ENCODE data around the gene LSG1.

The LSG1 gene

DNA sequence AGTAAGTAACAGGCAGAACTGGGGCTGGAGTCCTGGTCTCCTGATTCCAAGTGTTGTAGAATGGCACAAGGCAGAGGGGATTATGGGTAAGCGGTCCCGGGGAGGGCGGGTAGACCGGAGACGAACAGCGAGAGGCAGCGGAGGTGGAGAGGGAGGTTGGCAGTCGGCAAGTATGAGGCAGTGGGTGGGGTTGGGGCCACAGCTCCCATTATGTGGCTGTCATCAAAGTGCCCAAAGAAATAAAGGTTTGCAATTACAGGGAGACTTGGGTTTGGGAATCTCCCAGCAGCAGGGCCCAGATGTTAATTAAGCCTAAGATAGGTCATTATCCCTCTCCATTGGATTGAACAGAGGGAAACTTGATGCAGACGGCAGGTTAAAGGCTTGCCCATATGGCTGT lies 30.6 kb upstream of the LSG1 start:
- H3K9ac ChIP-seq (ENCODE audit: low read length), result no peak overlapping the region
- H3K4me1 ChIP-seq (ENCODE audit: insufficient read depth, low read length, severe bottlenecking), result no peaks in the 10 kb centered on the region
- no peaks in the 10 kb centered on the region for H3F3A ChIP-seq (ENCODE audit: insufficient read depth, low read length)
- no peak overlapping the region for H3K4me3 ChIP-seq (ENCODE audit: low read depth, low read length, poor library complexity, severe bottlenecking)
- peaks cover 3% of the 10 kb centered on the region; the same call in 1 of the 2 replicates for H3K9me3 ChIP-seq (ENCODE audit: low read length)
- no peak overlapping the region for H3K4me2 ChIP-seq (ENCODE audit: low read length)
- H3K27me3 ChIP-seq (ENCODE audit: insufficient read depth, low read length), result peaks cover 15% of the 10 kb centered on the region
- no peak overlapping the region for H2AFZ ChIP-seq (ENCODE audit: low read length)
- H3K27ac ChIP-seq (ENCODE audit: low read depth, low read length, poor library complexity, severe bottlenecking), result no peak overlapping the region
- no peaks in the 10 kb centered on the region; the same call in 1 of the 2 replicates for H3K36me3 ChIP-seq (ENCODE audit: insufficient read depth, low read length)
- TF ChIP-seq, protein P1, sequence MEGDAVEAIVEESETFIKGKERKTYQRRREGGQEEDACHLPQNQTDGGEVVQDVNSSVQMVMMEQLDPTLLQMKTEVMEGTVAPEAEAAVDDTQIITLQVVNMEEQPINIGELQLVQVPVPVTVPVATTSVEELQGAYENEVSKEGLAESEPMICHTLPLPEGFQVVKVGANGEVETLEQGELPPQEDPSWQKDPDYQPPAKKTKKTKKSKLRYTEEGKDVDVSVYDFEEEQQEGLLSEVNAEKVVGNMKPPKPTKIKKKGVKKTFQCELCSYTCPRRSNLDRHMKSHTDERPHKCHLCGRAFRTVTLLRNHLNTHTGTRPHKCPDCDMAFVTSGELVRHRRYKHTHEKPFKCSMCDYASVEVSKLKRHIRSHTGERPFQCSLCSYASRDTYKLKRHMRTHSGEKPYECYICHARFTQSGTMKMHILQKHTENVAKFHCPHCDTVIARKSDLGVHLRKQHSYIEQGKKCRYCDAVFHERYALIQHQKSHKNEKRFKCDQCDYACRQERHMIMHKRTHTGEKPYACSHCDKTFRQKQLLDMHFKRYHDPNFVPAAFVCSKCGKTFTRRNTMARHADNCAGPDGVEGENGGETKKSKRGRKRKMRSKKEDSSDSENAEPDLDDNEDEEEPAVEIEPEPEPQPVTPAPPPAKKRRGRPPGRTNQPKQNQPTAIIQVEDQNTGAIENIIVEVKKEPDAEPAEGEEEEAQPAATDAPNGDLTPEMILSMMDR (IDR thresholded peaks at IDR 0.05; ENCODE audit: low read length), result no peak
- TF ChIP-seq EZH2 (IDR thresholded peaks at IDR 0.05; ENCODE audit: borderline replicate concordance, low read length), result no peak
- no peaks in the 10 kb centered on the region for H3K9me2 ChIP-seq (ENCODE audit: low read depth, low read length)
- H4K20me1 ChIP-seq (ENCODE audit: insufficient read depth, low read length), result no peaks in the 10 kb centered on the region
- no peaks in the 10 kb centered on the region for H3K79me2 ChIP-seq (ENCODE audit: insufficient read depth, low read length)

DNA sequence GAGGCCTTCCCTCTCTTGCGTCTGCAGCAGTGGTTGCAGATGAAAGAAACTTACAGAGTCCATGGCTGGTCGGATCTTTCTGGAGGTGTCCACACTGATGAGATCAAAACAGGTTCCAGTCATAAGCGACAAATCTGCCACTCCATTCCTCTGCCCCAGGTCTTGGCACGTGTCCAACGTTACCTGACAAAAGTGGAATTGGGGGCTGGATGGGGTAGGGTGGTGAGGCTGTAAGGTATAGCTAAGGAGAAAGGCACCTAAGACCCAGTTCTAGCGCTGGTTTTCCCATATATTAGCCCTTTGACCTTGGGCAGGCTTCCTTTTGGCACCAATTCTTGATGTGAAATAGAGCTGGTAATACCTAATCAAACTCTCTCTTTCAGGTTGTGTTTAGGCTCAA lies 24.7 kb upstream of the LSG1 start:
- no peaks in the 10 kb centered on the region for H4K20me1 ChIP-seq (ENCODE audit: insufficient read depth, low read length)
- H3K36me3 ChIP-seq (ENCODE audit: insufficient read depth, low read length), result no peaks in the 10 kb centered on the region; the same call in 1 of the 2 replicates
- H3K4me1 ChIP-seq (ENCODE audit: insufficient read depth, low read length, severe bottlenecking), result peaks cover 13% of the 10 kb centered on the region
- no peaks in the 10 kb centered on the region for H3K79me2 ChIP-seq (ENCODE audit: insufficient read depth, low read length)
- H3K9me2 ChIP-seq (ENCODE audit: low read depth, low read length), result no peaks in the 10 kb centered on the region
- peaks cover 12% of the 10 kb centered on the region; the same call in 1 of the 2 replicates for H3K27me3 ChIP-seq (ENCODE audit: insufficient read depth, low read length)
- no peak overlapping the region for H3K27ac ChIP-seq (ENCODE audit: low read depth, low read length, poor library complexity, severe bottlenecking)
- H3K9me3 ChIP-seq (ENCODE audit: low read length), result peaks cover 3% of the 10 kb centered on the region; the same call in 1 of the 2 replicates
- peaks cover 2% of the 10 kb centered on the region; the same call in 1 of the 2 replicates for H3F3A ChIP-seq (ENCODE audit: insufficient read depth, low read length)
- H2AFZ ChIP-seq (ENCODE audit: low read length), result no peak overlapping the region
- H3K4me3 ChIP-seq (ENCODE audit: low read depth, low read length, poor library complexity, severe bottlenecking), result no peak overlapping the region
- TF ChIP-seq, protein P1 (IDR thresholded peaks at IDR 0.05; ENCODE audit: low read length), result no peak
- TF ChIP-seq EZH2 (IDR thresholded peaks at IDR 0.05; ENCODE audit: borderline replicate concordance, low read length), result no peak
- H3K9ac ChIP-seq (ENCODE audit: low read length), result no peak overlapping the region
- no peak overlapping the region for H3K4me2 ChIP-seq (ENCODE audit: low read length)

DNA sequence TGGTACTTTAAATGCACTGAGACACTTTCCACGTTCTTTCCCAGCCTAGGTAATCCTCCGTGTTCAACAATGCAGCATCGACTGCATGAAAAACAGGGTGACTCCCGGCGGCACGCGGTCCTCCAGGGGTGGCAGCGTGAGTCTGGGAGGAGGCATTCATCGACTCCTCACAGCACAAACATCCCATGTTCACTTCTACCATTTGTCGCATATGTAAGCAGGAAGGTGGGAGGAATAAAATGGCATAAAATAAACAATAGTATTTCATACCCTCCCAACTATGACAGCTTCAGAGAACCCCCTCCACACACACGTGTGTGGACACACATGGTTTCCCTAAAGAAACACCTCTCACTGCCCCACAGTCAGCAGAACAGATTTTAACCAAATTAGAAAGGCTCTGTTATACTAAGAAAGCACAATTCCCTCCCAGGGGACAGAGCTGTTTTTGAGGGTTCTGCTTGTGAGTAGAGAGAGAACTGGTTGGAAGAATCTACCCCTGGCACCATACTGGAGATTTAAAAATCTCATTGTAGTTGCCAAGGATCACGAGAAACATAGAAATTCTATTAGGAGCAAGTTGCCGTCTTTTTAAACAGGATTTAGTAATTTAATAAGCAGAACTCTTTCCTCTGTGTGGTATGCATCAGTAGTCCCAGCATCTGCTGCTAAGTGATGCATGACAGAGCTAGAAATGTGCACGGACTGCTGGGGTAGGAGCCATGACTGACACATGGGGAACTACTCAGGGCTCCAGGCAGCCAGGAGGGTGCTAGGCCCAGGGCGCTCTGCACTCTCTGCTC lies 19.7 kb upstream of the LSG1 start:
- Histone ChIP-seq H2AFZ (ENCODE audit: low read length) (no peak overlapping the region), H3K4me3 (ENCODE audit: low read depth, low read length, poor library complexity, severe bottlenecking) (peak overlapping the region; percentile 34), H3K4me2 (ENCODE audit: low read length) (peak overlapping the region; percentile 58), H3K79me2 (ENCODE audit: insufficient read depth, low read length) (no peaks in the 10 kb centered on the region), H3K36me3 (ENCODE audit: insufficient read depth, low read length) (no peaks in the 10 kb centered on the region), H3K9ac (ENCODE audit: low read length) (no peak overlapping the region; the same call in 1 of the 2 replicates), H3K27ac (ENCODE audit: low read depth, low read length, poor library complexity, severe bottlenecking) (peak overlapping the region; percentile 83), H3K27me3 (ENCODE audit: insufficient read depth, low read length) (no peaks in the 10 kb centered on the region), H3K9me2 (ENCODE audit: low read depth, low read length) (no peaks in the 10 kb centered on the region), H3F3A (ENCODE audit: insufficient read depth, low read length) (peaks cover 10% of the 10 kb centered on the region), H3K4me1 (ENCODE audit: insufficient read depth, low read length, severe bottlenecking) (peaks cover 61% of the 10 kb centered on the region), H3K9me3 (ENCODE audit: low read length) (no peaks in the 10 kb centered on the region), H4K20me1 (ENCODE audit: insufficient read depth, low read length) (no peaks in the 10 kb centered on the region)
- TF ChIP-seq, protein P1 (IDR thresholded peaks at IDR 0.05; ENCODE audit: low read length), result no peak
- no peak for TF ChIP-seq EZH2 (IDR thresholded peaks at IDR 0.05; ENCODE audit: borderline replicate concordance, low read length)

Data from OCI-LY1 (cell line).